ENCODE results near the gene ATF6. TPM values are rescaled to one million over a fixed set of nuclear protein-coding genes. Genes with fewer than 3 reads are reported as not detected.
"Not testable (repeated sequence)": the region's sequence is repeated elsewhere in the genome, so short reads cannot be mapped to it uniquely, and the experiment has no call there.

ATF6 gene
- total and polyA plus RNA-seq, 9 of the 15 experiments (the other 6 are each of a cell fraction or from before 2014, with no cell fraction given) = 11.7 to 32.4 (median 20.4) TPM

GRCh38 chr1:161723459-161724141, 42.5 kb upstream of the ATF6 start (continued):
- peak in 1 of 2 experiments; percentile 56 for TF ChIP-seq E2F6 (IDR thresholded peaks at IDR 0.05; ENCODE audit: borderline replicate concordance in 1 of 2, extremely low read depth in 1 of 2, insufficient read depth in 1 of 2, insufficient read length in 1 of 2, low read depth in 1 of 2, low read length in 1 of 2, poor library complexity in 1 of 2, severe bottlenecking in 1 of 2)
- no peak for TF ChIP-seq L3MBTL2 (IDR thresholded peaks at IDR 0.05)
- TF ChIP-seq KDM5B (IDR thresholded peaks at IDR 0.05; ENCODE audit: insufficient replicate concordance, low read depth, low read length) = peak; percentile 46
- TF ChIP-seq PKNOX1 (IDR thresholded peaks at IDR 0.05) = no peak
- TF ChIP-seq ZNF3 (CRISPR knock-in tag; IDR thresholded peaks at IDR 0.05) = no peak

- DNase-seq (ENCODE audit: extremely low read depth in 1 of 4, low spot score in 3 of 4); H3K36me3 ChIP-seq (ENCODE audit: control insufficient read depth, insufficient read depth, low read length); H3K9me3 ChIP-seq (replicated peaks; ENCODE audit: control insufficient read depth, insufficient read depth, low read depth, low read length); H4K20me1 ChIP-seq (replicated peaks; ENCODE audit: control insufficient read depth, insufficient read depth, low read length); CTCF ChIA-PET (ENCODE audit: low intra/inter-chr PET ratio); H3K9me1 ChIP-seq (ENCODE audit: control insufficient read depth, insufficient read depth, low read length); H2AFZ ChIP-seq (ENCODE audit: low read depth, low read length); H3K27me3 ChIP-seq (ENCODE audit: control insufficient read depth in 2 of 2, insufficient read depth in 2 of 2, low read length in 2 of 2); in situ Hi-C loops (cut with MboI); BruUV-seq (replicated peaks); FAIRE-seq; intact Hi-C loops (cut with micrococcal nuclease); ATAC-seq: not testable (repeated sequence)
- Histone ChIP-seq H3K9ac (ENCODE audit: insufficient read depth in 1 of 2, low read depth in 2 of 2, low read length in 2 of 2) (peak overlapping the region; percentile 85 to 99), H3K27ac (ENCODE audit: extremely low read depth, low read depth, low read length) (peak overlapping the region; percentile 94), H3K4me1 (replicated peaks in 1 of 2; ENCODE audit: control insufficient read depth in 2 of 2, insufficient read depth in 2 of 2, low read length in 2 of 2) (peaks cover 43 to 55% of the 10 kb centered on the region in 2 experiments), H3K4me3 (peak overlapping the region; percentile 74; the same call in 1 of the 2 replicates), H3K79me2 (ENCODE audit: control insufficient read depth, insufficient read depth, low read length) (peaks cover 24% of the 10 kb centered on the region), H3K4me2 (ENCODE audit: insufficient read depth, low read length) (peak overlapping the region; percentile 91)
- WGBS (ENCODE audit: insufficient coverage, low coverage, missing lambda C conversion rate) = 87% methylated on average over 19 of the region's 22 CpGs
- TF ChIP-seq PML (IDR thresholded peaks at IDR 0.05; ENCODE audit: low read length) = 0 out of 2 replicates have a peak, but pooled peaks have one; percentile 1
- 0 out of 4 replicates have a peak, but pooled peaks of 1 of the 2 experiments have one; percentile 38 for TF ChIP-seq MLX (CRISPR knock-in tag; conservative IDR thresholded peaks at IDR 0.05)
- TF ChIP-seq ZNF512 (tag; IDR thresholded peaks at IDR 0.05) = peak; percentile 52
- TF ChIP-seq EGR1 (conservative IDR thresholded peaks at IDR 0.05) = peak; percentile 56
- 0 out of 2 replicates have a peak, but pooled peaks have one; percentile 53 for TF ChIP-seq E2F3 (CRISPR knock-in tag; IDR thresholded peaks at IDR 0.05)
- 0 out of 2 replicates have a peak, but pooled peaks have one; percentile 37 for TF ChIP-seq THRAP3 (IDR thresholded peaks at IDR 0.05; ENCODE audit: borderline replicate concordance)
- POLR2A ChIA-PET = interaction anchor here (0.6 to 2.6 kb wide), 4 partner anchors 10 to 31 kb away, joined by 3 to 19 read pairs (median 12); no protein-coding TSS in a partner anchor
These were observed 40.7 kb upstream of the ATF6 start for GRCh38 chr1:161725258-161725907.
